HL-60 (cell line): ENCODE data around the gene CCDC97.

ENCODE experiments used
- DNase-seq, 2 experiments: peaks; one replicate each; pipeline ENCODE4 v3.0.0-alpha.2; 2010 to 2020; ENCODE audit warnings: low read depth in 1 of 2, low spot score in 1 of 2
- H3K27ac ChIP-seq: fragments of 250-450 bp; sonication (Bioruptor Pico); replicated peaks from 2 replicates; pipeline ENCODE4 v1.5.1; 2020; ENCODE audit warnings: mild to moderate bottlenecking, moderate library complexity
- H3K27me3 ChIP-seq: fragments of 250-450 bp; sonication (Bioruptor Pico); 2 replicates; pipeline ENCODE4 v1.5.1; 2021; ENCODE audit warnings: mild to moderate bottlenecking, moderate library complexity; ENCODE audit not compliant: insufficient read depth, poor library complexity, severe bottlenecking
- H3K4me3 ChIP-seq: replicated peaks from 2 replicates; pipeline ENCODE4 v1.5.1; 2011; ENCODE audit warnings: mild to moderate bottlenecking, control low read depth, low read length; ENCODE audit not compliant: insufficient read depth
- CTCF ChIP-seq: IDR thresholded peaks from one replicate; pipeline ENCODE4 v1.5.1; 2011; ENCODE audit warnings: low read length, control low read depth, inconsistent platforms; ENCODE audit not compliant: insufficient read depth
- GABPA ChIP-seq: IDR thresholded peaks from 2 replicates; pipeline ENCODE4 v1.6.1; 2012; ENCODE audit warnings: low read depth
- POLR2AphosphoS5 ChIP-seq: IDR thresholded peaks from 2 replicates; pipeline ENCODE4 v1.6.1; 2012; ENCODE audit warnings: low read depth
- REST ChIP-seq: IDR thresholded peaks from 2 replicates; pipeline ENCODE4 v1.6.1; 2012; ENCODE audit warnings: low read depth; ENCODE audit not compliant: insufficient replicate concordance
- SPI1 ChIP-seq: IDR thresholded peaks from 2 replicates; pipeline ENCODE4 v1.6.1; 2012; ENCODE audit warnings: low read depth, mild to moderate bottlenecking, borderline replicate concordance

CCDC97 gene

GRCh38 chr19:41355802-41356201 is 45.8 kb downstream of the CCDC97 start:
- Histone ChIP-seq H3K4me3 (no peak overlapping the region), H3K27ac (no peak overlapping the region), H3K27me3 (no peaks in the 10 kb centered on the region)
- no peak for DNase-seq
- TF ChIP-seq CTCF (no peak), POLR2AphosphoS5 (no peak; the same call in 1 of the 2 replicates), REST (no peak), GABPA (no peak), SPI1 (no peak)

- no peak for TF ChIP-seq REST
- TF ChIP-seq SPI1, result peak; percentile 65; the same call in 1 of the 2 replicates
- no peak overlapping the region for H3K4me3 ChIP-seq
- no peak overlapping the region for H3K27ac ChIP-seq
- no peaks in the 10 kb centered on the region for H3K27me3 ChIP-seq
- DNase-seq, result peak in 1 of 2 experiments; percentile 72
Measured at GRCh38 chr19:41356984-41357739, 47.2 kb downstream of the CCDC97 start.

GRCh38 chr19:41357746-41358145 is 47.8 kb downstream of the CCDC97 start:
- no peak for DNase-seq
- H3K27ac ChIP-seq, result no peak overlapping the region
- no peak for TF ChIP-seq SPI1
- TF ChIP-seq REST, result no peak
- TF ChIP-seq CTCF, result no peak
- TF ChIP-seq GABPA, result no peak
- no peak for TF ChIP-seq POLR2AphosphoS5
- no peaks in the 10 kb centered on the region for H3K27me3 ChIP-seq
- no peak overlapping the region for H3K4me3 ChIP-seq
